Measurements from ENCODE around the gene SEC31B. TPM values are rescaled to one million over a fixed set of nuclear protein-coding genes. Genes with fewer than 3 reads are reported as not detected.

The SEC31B gene
- polyA plus RNA-seq, 1 donor (not counting 4 experiments of a cell fraction or from before 2014, with no cell fraction given), result 4.9 TPM

- no peaks in the 10 kb centered on the region for H3K9me3 ChIP-seq (ENCODE audit: control insufficient read depth, low read depth, low read length)
- H3K9me1 ChIP-seq (ENCODE audit: control insufficient read depth, extremely low read depth, insufficient read depth, low read length), result no peaks in the 10 kb centered on the region
- H3K4me1 ChIP-seq (ENCODE audit: control insufficient read depth, extremely low read depth, insufficient read depth, low read length), result peaks cover 12% of the 10 kb centered on the region
- no peak overlapping the region for H2AFZ ChIP-seq (ENCODE audit: control insufficient read depth, low read length)
- H3K79me2 ChIP-seq (ENCODE audit: control insufficient read depth, insufficient read depth, low read length), result no peaks in the 10 kb centered on the region
- H4K20me1 ChIP-seq (ENCODE audit: control insufficient read depth, extremely low read depth, insufficient read depth, low read length), result peaks cover 4% of the 10 kb centered on the region
- no peak overlapping the region for H3K4me3 ChIP-seq (ENCODE audit: control insufficient read depth in 2 of 3, extremely low read depth in 1 of 3, insufficient read depth in 2 of 3, low read depth in 1 of 3, low read length in 3 of 3)
- H3K4me2 ChIP-seq (ENCODE audit: control insufficient read depth, extremely low read depth, insufficient read depth, low read depth, low read length), result no peak overlapping the region
- dilution Hi-C loops (cut with MboI; ENCODE audit: extremely low pct_ligation_motif_present, low sequenced_read_pairs), result no loop called here
- FAIRE-seq, result no peak
- H3K27me3 ChIP-seq (ENCODE audit: control insufficient read depth, extremely low read depth, insufficient read depth, low read length), result no peaks in the 10 kb centered on the region
- H3K36me3 ChIP-seq (ENCODE audit: control insufficient read depth in 2 of 2, extremely low read depth in 1 of 2, insufficient read depth in 2 of 2, low read length in 2 of 2), result peaks cover 4 to 7% of the 10 kb centered on the region in 2 experiments
- TF ChIP-seq EZH2 (IDR thresholded peaks at IDR 0.05; ENCODE audit: low read length), result no peak
- DNase-seq (ENCODE audit: low read depth, low spot score), result no peak
- H3K9ac ChIP-seq (ENCODE audit: control insufficient read depth, extremely low read depth, insufficient read depth, low read length), result no peak overlapping the region
- no peak overlapping the region for H3K27ac ChIP-seq (ENCODE audit: control insufficient read depth, insufficient read depth, low read length)
These were observed 12.3 kb downstream of the SEC31B start for GRCh38 chr10:100507357-100507732.

GRCh38 chr10:100506596-100507356 lies 12.9 kb downstream of the SEC31B start:
- Histone ChIP-seq H3K27me3 (ENCODE audit: control insufficient read depth, extremely low read depth, insufficient read depth, low read length) (no peaks in the 10 kb centered on the region), H3K36me3 (ENCODE audit: control insufficient read depth in 2 of 2, extremely low read depth in 1 of 2, insufficient read depth in 2 of 2, low read length in 2 of 2) (peaks cover 4 to 8% of the 10 kb centered on the region in 2 experiments), H4K20me1 (ENCODE audit: control insufficient read depth, extremely low read depth, insufficient read depth, low read length) (peaks cover 4% of the 10 kb centered on the region), H3K79me2 (ENCODE audit: control insufficient read depth, insufficient read depth, low read length) (no peaks in the 10 kb centered on the region), H3K4me1 (ENCODE audit: control insufficient read depth, extremely low read depth, insufficient read depth, low read length) (peaks cover 12% of the 10 kb centered on the region), H3K9me1 (ENCODE audit: control insufficient read depth, extremely low read depth, insufficient read depth, low read length) (no peaks in the 10 kb centered on the region), H3K27ac (ENCODE audit: control insufficient read depth, insufficient read depth, low read length) (no peak overlapping the region), H3K4me2 (ENCODE audit: control insufficient read depth, extremely low read depth, insufficient read depth, low read depth, low read length) (no peak overlapping the region), H3K9ac (ENCODE audit: control insufficient read depth, extremely low read depth, insufficient read depth, low read length) (no peak overlapping the region), H3K4me3 (ENCODE audit: control insufficient read depth in 2 of 3, extremely low read depth in 1 of 3, insufficient read depth in 2 of 3, low read depth in 1 of 3, low read length in 3 of 3) (no peak overlapping the region), H3K9me3 (ENCODE audit: control insufficient read depth, low read depth, low read length) (no peaks in the 10 kb centered on the region), H2AFZ (ENCODE audit: control insufficient read depth, low read length) (no peak overlapping the region)
- FAIRE-seq (peak; percentile 88), DNase-seq (ENCODE audit: low read depth, low spot score) (peak; percentile 45)
- TF ChIP-seq EZH2 (IDR thresholded peaks at IDR 0.05; ENCODE audit: low read length) (no peak), CTCF (optimal IDR thresholded peaks at IDR 0.05 in 1 of 3, IDR thresholded peaks at IDR 0.05 in 1 of 3, conservative IDR thresholded peaks at IDR 0.05 in 1 of 3; ENCODE audit: extremely low read depth in 1 of 3, insufficient read depth in 2 of 3, low read length in 3 of 3) (no peak)
- dilution Hi-C loops (cut with MboI; ENCODE audit: extremely low pct_ligation_motif_present, low sequenced_read_pairs), result no loop called here
